ENCODE data around the gene DAZAP2. TPM values are rescaled to one million over a fixed set of nuclear protein-coding genes. Genes with fewer than 3 reads are reported as not detected.
A peak's percentile ranks its signal among the peaks of the same experiment; 100 is the strongest.
"Not testable (repeated sequence)": the region's sequence is repeated elsewhere in the genome, so short reads cannot be mapped to it uniquely, and the experiment has no call there.

The DAZAP2 gene
- total RNA-seq, 1 donor from 2014 or later, result 259 TPM

- intact Hi-C loops (cut with DNase I), result no loop called here
- ATAC-seq (peak in 1 of 2 donors; percentile 21), DNase-seq (no peak)
- Histone ChIP-seq H3K27me3 (ENCODE audit: low read depth) (no peaks in the 10 kb centered on the region), H3K36me3 (peaks cover 15% of the 10 kb centered on the region), H3K27ac (no peak overlapping the region), H3K4me1 (no peaks in the 10 kb centered on the region), H3K4me3 (no peak overlapping the region), H3K9me3 (no peaks in the 10 kb centered on the region)
- no peak for TF ChIP-seq CTCF (IDR thresholded peaks at IDR 0.05)
Observed at GRCh38 chr12:51285843-51286242, 47.2 kb downstream of the DAZAP2 start.

- ATAC-seq (peak; percentile 61 to 86), DNase-seq (peak; percentile 83)
- H3K4me1 ChIP-seq; intact Hi-C loops (cut with DNase I); H3K27me3 ChIP-seq (ENCODE audit: low read depth); H3K4me3 ChIP-seq; H3K27ac ChIP-seq; H3K9me3 ChIP-seq: not testable (repeated sequence)
- H3K36me3 ChIP-seq, result peaks cover 23% of the 10 kb centered on the region
Observed at GRCh38 chr12:51291603-51292513, 53.2 kb downstream of the DAZAP2 start.

Other genes with a start within 250 kb of the DAZAP2 start
- 102 TPM for gene SLC11A2, start 212.4 kb upstream of the DAZAP2 start, total RNA-seq
- 69.6 TPM for gene LETMD1, start 190.5 kb upstream of the DAZAP2 start, total RNA-seq
- gene CSRNP2, start 155.2 kb upstream of the DAZAP2 start, total RNA-seq, result 21.2 TPM
- gene TFCP2, start 65.7 kb upstream of the DAZAP2 start, total RNA-seq, result 30.2 TPM
- gene POU6F1, start 20.8 kb upstream of the DAZAP2 start, total RNA-seq, result 13.5 TPM
- gene SMAGP, start 31.6 kb downstream of the DAZAP2 start, total RNA-seq, result 31.3 TPM
- gene BIN2, start 85.3 kb downstream of the DAZAP2 start, total RNA-seq, result 45.4 TPM
- gene CELA1, start 107.9 kb downstream of the DAZAP2 start, total RNA-seq, result not detected
- 24.0 TPM for gene GALNT6, start 152.6 kb downstream of the DAZAP2 start, total RNA-seq
- gene SLC4A8, start 186.0 kb downstream of the DAZAP2 start, total RNA-seq, result 8.3 TPM